GM18511 (cell line): ENCODE data around the gene RFXAP.

Experiments used
- ATAC-seq: cut with Tn5 transposase; IDR thresholded peaks from one replicate; pipeline ENCODE4 v1.9.1; 2021; ENCODE audit warnings: mild to moderate bottlenecking, moderate library complexity; ENCODE audit not compliant: unreplicated experiment

RFXAP gene

DNA sequence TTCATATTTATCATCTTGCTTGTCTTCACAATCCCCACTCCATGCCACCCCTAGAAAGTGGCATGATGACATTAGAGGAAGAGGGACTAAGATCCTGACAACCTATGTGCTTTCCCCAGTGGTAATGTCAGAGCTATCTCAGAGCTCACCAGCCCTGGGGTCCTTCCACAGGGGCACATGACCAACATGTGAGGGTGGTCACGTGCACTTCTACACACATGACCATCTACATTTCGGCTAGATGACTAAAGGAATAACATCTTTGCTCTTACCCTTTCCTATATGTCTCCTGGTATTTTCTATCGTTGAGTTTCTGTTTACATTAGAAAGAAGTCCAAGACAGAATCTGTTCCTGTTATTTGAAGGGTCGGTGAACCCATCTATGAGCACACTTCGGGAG lies 46.2 kb downstream of the RFXAP start:
- ATAC-seq = no peak

DNA sequence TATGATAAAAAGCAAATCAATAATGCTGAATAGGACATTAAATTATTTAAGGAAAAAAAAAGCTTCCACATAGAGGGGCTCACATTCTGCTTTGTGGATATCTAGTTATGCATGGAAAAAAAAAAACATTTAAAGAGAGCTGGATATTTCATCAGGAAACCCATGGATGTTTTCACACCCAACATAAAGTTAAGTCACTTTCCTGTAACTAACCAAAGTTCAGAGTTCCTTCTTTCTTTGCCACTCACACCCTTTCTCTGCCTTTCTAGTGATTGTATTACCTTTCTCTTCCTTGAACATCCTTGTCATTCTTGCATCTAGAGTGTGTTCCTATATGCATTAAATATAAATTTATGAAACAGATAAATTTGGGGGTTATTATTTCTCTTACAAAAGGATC lies 47.2 kb downstream of the RFXAP start:
- no peak for ATAC-seq

DNA sequence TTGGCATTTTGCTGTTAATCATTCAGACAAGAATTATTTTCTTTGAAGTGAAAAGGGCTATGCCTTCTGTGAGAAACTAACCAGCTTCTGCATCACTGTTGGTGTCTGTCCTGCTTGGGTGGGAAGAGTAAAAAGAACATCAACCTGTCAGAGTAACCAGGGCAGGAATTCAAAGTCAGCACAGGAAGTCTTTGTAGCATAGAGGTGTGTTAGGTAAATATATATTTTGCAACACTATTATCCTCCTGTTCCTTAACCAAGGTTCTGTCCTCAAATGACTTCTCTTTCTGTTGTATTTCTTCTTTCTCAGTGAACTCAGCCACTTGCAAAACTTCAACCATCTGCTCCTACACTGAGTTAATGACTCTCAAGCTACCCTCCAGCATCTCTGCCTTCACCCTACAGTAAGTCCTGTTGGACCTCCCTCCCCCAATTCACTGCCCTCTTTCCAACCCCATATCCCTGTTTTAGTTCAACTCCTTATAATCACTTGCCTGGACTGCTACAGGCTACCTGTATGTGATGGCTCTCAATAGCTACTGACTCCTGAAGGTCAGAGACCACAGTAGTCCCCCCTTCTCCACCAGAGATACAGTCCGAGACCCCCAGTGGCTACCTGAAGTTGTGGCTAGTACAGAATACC lies 51.1 kb downstream of the RFXAP start:
- ATAC-seq = no peak

DNA sequence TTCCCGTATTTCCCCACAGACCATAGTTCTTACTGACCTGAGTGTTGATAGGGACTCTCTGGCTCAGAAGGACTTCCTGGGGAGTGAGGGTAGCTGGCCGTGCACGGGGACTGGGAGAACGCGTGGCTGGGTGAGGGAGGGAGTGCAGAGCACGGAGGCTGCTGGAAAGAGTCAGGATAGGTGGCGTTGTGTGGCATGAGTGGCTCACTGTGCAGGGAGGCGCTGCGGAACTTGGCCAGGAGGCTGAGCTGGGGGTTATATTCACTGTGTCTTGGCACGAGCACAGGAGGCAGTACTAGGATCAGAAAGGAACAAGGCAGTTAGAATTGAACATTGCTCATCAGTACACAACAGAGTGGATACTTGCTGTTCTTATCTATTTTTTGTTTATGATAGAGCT lies 53.6 kb downstream of the RFXAP start:
- no peak for ATAC-seq

DNA sequence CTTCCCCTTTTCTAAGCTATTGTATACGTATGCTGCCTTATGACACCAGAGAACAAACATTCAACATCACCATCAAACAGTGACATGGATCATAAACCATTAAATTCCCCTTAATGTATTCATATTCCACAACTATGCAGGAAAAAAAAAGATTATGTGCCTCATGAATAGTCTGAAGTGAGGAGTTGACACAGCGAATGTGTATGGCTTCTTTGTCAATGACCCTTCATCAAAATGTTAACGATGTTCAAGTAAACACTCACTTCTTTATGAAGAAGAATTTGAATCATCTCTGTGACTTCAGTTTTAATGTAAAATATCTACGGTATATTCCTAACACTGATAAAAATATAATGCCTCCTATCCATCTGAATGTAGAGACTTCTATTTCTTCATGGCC lies 56.4 kb downstream of the RFXAP start:
- no peak for ATAC-seq

DNA sequence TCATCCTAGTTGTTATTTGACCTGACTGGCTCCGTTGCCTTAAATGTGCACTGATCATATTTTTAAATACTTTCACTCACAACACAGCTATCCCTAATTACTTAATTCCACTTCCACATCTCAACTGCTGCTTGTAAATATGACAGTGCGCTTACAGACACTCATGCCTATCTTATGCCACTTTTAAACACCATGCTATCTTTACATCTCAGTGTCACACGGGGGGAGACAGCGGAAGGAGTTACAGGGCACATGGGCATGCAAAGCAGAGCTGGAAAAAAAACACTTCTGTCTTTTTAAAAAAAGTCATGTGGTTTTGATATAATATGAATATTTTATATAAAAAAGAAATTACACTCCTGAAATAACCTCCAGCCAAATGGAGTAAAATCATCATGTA lies 56.9 kb downstream of the RFXAP start:
- no peak for ATAC-seq
